Measurements from ENCODE around the gene CYP26A1. TPM values are rescaled to one million over a fixed set of nuclear protein-coding genes. Genes with fewer than 3 reads are reported as not detected.

Gene CYP26A1
- total RNA-seq, 1 donor from 2014 or later: not detected

GRCh38 chr10:93080350-93081046 lies 6.8 kb downstream of the CYP26A1 start:
- DNase-seq (ENCODE audit: low read depth): no peak
- peaks cover 18% of the 10 kb centered on the region for H3K27me3 ChIP-seq (ENCODE audit: control insufficient read depth, insufficient read depth, low read length)
- H3K36me3 ChIP-seq (ENCODE audit: control insufficient read depth, insufficient read depth, low read length): no peaks in the 10 kb centered on the region
- no peak overlapping the region for H3K4me3 ChIP-seq (ENCODE audit: low read depth, low read length)
- TF ChIP-seq CTCF (IDR thresholded peaks at IDR 0.05; ENCODE audit: insufficient read depth, low read length, poor library complexity, severe bottlenecking): peak; percentile 88

DNA sequence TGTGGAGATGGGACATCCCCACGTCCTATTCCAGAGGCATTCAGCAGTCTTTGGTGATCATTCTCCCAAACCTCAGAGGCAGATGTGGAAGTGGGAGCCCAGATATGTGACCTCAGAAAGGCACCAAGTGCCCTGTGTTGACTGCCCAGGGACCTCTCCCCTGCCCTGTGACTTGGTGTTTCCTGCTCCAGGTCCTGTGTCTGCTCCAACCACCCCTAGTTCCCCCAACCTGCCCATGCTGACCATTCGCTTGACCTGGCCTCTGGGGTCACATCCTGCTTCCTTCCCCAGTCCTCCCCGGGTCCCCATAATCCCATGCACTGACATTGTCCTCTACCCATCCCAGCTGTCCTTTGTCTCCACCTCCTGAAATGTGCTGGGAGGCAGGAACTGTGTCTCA lies 7.6 kb downstream of the CYP26A1 start:
- no peak for DNase-seq (ENCODE audit: low read depth)
- Histone ChIP-seq H3K27me3 (ENCODE audit: control insufficient read depth, insufficient read depth, low read length) (peaks cover 10% of the 10 kb centered on the region), H3K36me3 (ENCODE audit: control insufficient read depth, insufficient read depth, low read length) (no peaks in the 10 kb centered on the region), H3K4me3 (ENCODE audit: low read depth, low read length) (no peak overlapping the region)
- no peak for TF ChIP-seq CTCF (IDR thresholded peaks at IDR 0.05; ENCODE audit: insufficient read depth, low read length, poor library complexity, severe bottlenecking)

- H3K36me3 ChIP-seq (ENCODE audit: control insufficient read depth, insufficient read depth, low read length): no peaks in the 10 kb centered on the region
- no peak for DNase-seq (ENCODE audit: low read depth)
- no peak overlapping the region for H3K4me3 ChIP-seq (ENCODE audit: low read depth, low read length)
- no peak for TF ChIP-seq CTCF (IDR thresholded peaks at IDR 0.05; ENCODE audit: insufficient read depth, low read length, poor library complexity, severe bottlenecking)
- peaks cover 8% of the 10 kb centered on the region for H3K27me3 ChIP-seq (ENCODE audit: control insufficient read depth, insufficient read depth, low read length)
Observed at GRCh38 chr10:93081834-93082233, 8.1 kb downstream of the CYP26A1 start.

DNA sequence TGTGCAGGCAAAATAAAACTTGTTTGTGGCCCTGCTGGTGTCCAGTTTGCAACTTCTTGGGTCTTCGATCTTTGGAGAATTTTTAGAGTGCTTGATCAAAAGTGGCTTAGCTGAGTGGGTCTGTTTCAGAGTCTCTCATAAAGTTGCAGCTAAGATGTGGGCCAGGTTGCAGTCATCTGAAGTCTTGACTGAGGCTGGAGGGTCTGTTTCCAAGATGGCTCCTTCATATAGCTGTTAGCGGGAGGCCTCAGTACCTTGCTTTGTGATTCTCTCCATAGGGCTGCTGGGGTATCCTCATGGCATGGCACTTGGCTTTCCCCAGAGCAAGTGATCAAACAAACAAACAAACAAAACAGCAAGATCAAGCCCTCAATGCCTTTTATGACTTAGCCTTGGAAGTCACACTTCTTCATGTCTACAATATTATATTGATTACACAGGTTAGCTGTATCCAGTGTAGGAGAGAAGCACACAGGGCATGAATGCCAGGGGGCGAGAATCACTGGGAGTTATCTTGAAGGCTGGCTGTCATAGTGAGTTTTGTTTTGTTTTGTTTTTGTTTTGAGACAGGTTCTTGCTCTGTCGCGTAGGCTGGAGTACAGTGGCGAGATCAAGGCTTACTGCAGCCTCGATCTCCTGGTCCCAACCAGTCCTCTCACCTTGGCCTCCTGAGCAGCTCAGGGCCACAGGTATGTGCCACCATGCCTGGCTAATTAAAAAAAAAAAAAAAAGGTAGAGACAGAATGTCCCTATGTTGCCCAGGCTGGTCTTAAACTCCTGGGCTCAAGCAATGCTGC lies 10.2 kb downstream of the CYP26A1 start:
- Histone ChIP-seq H3K27me3 (ENCODE audit: control insufficient read depth, insufficient read depth, low read length) (peaks cover 8% of the 10 kb centered on the region), H3K4me3 (ENCODE audit: low read depth, low read length) (no peak overlapping the region), H3K36me3 (ENCODE audit: control insufficient read depth, insufficient read depth, low read length) (no peaks in the 10 kb centered on the region)
- no peak for DNase-seq (ENCODE audit: low read depth)
- TF ChIP-seq CTCF (IDR thresholded peaks at IDR 0.05; ENCODE audit: insufficient read depth, low read length, poor library complexity, severe bottlenecking): no peak

DNA sequence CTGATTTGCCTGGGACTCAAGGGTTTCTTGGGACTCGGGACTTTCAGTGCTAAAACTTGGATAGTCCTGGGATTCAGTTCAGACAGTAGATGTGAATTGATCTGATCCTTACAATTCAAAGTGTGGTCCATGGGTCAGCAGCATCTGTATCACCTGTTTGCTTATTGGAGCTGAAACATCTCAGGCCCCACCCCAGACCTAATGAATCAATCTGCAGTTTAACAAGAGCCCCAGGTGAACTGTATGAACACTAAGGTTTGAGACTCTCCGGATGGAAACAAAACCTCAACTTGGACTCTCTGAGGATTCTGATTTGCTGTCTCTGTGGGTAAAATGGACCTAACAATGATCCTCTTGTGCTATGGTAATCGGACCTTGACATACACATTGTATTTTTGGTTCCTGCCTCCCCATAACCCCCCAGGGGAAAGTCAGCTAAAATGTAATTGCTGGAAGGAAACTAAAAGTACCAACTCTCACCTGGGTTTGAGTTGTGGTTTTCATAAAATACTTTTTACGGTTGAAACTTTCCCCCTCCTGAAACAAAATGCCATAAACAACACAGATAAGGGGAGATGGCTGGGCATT lies 11.7 kb downstream of the CYP26A1 start:
- no peak for DNase-seq (ENCODE audit: low read depth)
- no peaks in the 10 kb centered on the region for H3K27me3 ChIP-seq (ENCODE audit: control insufficient read depth, insufficient read depth, low read length)
- no peak for TF ChIP-seq CTCF (IDR thresholded peaks at IDR 0.05; ENCODE audit: insufficient read depth, low read length, poor library complexity, severe bottlenecking)
- no peaks in the 10 kb centered on the region for H3K36me3 ChIP-seq (ENCODE audit: control insufficient read depth, insufficient read depth, low read length)
- H3K4me3 ChIP-seq (ENCODE audit: low read depth, low read length): no peak overlapping the region

All from kidney epithelial cell (primary cell).